Thyroid gland (tissue), 4 donors: ENCODE data around the gene SYNPO2.

Experiments
- POLR2A ChIP-seq, 2 donors: fragments of 450-650 bp; IDR thresholded peaks; one replicate each; pipeline ENCODE4 v1.6.1; 2017; ENCODE audit warnings: antibody characterized with exemption in 2 of 2, mild to moderate bottlenecking in 2 of 2, moderate library complexity in 1 of 2
- TF ChIP-seq, protein P1 (sequence below), 6 experiments: fragments of 200-600 bp in 3 of 6; fragments of 450-650 bp in 3 of 6; sonication (generic) in 3 of 6; IDR thresholded peaks; one replicate each; pipeline ENCODE4 v1.5.1; 2016 to 2019; ENCODE audit warnings: antibody characterized with exemption in 6 of 6, mild to moderate bottlenecking in 2 of 6, inconsistent platforms in 1 of 6, moderate library complexity in 1 of 6

DNA sequence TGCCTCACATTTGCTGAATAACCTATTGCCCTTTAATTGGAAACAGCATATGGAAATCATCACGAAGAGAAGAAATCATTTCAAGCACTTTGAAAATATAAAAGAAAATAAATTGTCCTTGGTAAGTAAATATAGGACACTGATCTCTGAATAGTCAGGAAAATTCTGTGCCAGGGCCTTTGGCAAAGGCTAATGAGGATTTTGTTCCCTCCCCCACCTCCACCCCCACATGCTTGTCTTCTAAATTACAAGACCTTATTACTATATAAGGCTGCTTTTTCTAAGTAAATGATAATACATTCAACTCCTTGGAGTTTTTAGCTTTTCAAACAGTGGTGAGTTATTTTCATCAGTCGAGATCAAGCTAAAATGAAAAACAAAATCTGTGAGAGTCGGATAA is 15.8 kb downstream of the SYNPO2 start:
- TF ChIP-seq POLR2A (IDR thresholded peaks at IDR 0.05) = no peak
- TF ChIP-seq, protein P1, sequence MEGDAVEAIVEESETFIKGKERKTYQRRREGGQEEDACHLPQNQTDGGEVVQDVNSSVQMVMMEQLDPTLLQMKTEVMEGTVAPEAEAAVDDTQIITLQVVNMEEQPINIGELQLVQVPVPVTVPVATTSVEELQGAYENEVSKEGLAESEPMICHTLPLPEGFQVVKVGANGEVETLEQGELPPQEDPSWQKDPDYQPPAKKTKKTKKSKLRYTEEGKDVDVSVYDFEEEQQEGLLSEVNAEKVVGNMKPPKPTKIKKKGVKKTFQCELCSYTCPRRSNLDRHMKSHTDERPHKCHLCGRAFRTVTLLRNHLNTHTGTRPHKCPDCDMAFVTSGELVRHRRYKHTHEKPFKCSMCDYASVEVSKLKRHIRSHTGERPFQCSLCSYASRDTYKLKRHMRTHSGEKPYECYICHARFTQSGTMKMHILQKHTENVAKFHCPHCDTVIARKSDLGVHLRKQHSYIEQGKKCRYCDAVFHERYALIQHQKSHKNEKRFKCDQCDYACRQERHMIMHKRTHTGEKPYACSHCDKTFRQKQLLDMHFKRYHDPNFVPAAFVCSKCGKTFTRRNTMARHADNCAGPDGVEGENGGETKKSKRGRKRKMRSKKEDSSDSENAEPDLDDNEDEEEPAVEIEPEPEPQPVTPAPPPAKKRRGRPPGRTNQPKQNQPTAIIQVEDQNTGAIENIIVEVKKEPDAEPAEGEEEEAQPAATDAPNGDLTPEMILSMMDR (IDR thresholded peaks at IDR 0.05) = no peak
